Urothelium cell line (cell line): ENCODE data around the gene SAYSD1.

Experiments
- DNase-seq: peaks from one replicate; pipeline ENCODE4 v3.0.0; 2011; ENCODE audit warnings: low spot score, mixed read lengths
- FAIRE-seq: peaks from 2 replicates; lab custom pipeline; 2011; peaks lifted over from hg19 to GRCh38; lab: Jason Lieb, UNC

Gene SAYSD1

GRCh38 chr6:39079197-39080125 lies 35.5 kb downstream of the SAYSD1 start:
- no peak for FAIRE-seq
- no peak for DNase-seq

- no peak for FAIRE-seq
- no peak for DNase-seq
Observed at GRCh38 chr6:39078695-39079094, 36.3 kb downstream of the SAYSD1 start.

- no peak for FAIRE-seq
- no peak for DNase-seq
Observed at GRCh38 chr6:39077882-39078594, 36.9 kb downstream of the SAYSD1 start.

GRCh38 chr6:39076623-39077535 lies 38.1 kb downstream of the SAYSD1 start:
- DNase-seq: no peak
- no peak for FAIRE-seq

- DNase-seq: no peak
Observed at GRCh38 chr6:39075807-39076622, 39.0 kb downstream of the SAYSD1 start.

GRCh38 chr6:39075010-39075686 lies 39.8 kb downstream of the SAYSD1 start:
- DNase-seq: no peak
- no peak for FAIRE-seq

More at GRCh38 chr6:39075807-39076622, 39.0 kb downstream of the SAYSD1 start:
- FAIRE-seq: no peak

GRCh38 chr6:39074486-39074885 lies 40.5 kb downstream of the SAYSD1 start:
- FAIRE-seq: no peak
- DNase-seq: no peak

GRCh38 chr6:39073471-39074355 lies 41.3 kb downstream of the SAYSD1 start:
- FAIRE-seq: no peak

GRCh38 chr6:39072830-39073229 lies 42.2 kb downstream of the SAYSD1 start:
- FAIRE-seq (no peak), DNase-seq (no peak)

More at GRCh38 chr6:39073471-39074355, 41.3 kb downstream of the SAYSD1 start:
- DNase-seq: no peak

GRCh38 chr6:39068391-39068790 lies 46.6 kb downstream of the SAYSD1 start:
- FAIRE-seq (no peak), DNase-seq (no peak)

GRCh38 chr6:39065561-39065960 lies 49.4 kb downstream of the SAYSD1 start:
- DNase-seq (no peak), FAIRE-seq (no peak)

GRCh38 chr6:39063526-39063925 lies 51.5 kb downstream of the SAYSD1 start:
- DNase-seq (no peak), FAIRE-seq (no peak)

- FAIRE-seq (no peak), DNase-seq (no peak)
Observed at GRCh38 chr6:39062014-39062740, 52.8 kb downstream of the SAYSD1 start.

- FAIRE-seq: no peak
- no peak for DNase-seq
Observed at GRCh38 chr6:39061588-39061987, 53.4 kb downstream of the SAYSD1 start.

GRCh38 chr6:39061182-39061581 lies 53.8 kb downstream of the SAYSD1 start:
- no peak for DNase-seq
- FAIRE-seq: no peak

GRCh38 chr6:39060467-39061160 lies 54.4 kb downstream of the SAYSD1 start:
- DNase-seq (no peak), FAIRE-seq (no peak)
